Measurements from ENCODE around the gene PTPRG. TPM values are rescaled to one million over a fixed set of nuclear protein-coding genes. Genes with fewer than 3 reads are reported as not detected.

Gene PTPRG
- total RNA-seq, result 0.22 and 0.56 TPM in 2 replicates

DNA sequence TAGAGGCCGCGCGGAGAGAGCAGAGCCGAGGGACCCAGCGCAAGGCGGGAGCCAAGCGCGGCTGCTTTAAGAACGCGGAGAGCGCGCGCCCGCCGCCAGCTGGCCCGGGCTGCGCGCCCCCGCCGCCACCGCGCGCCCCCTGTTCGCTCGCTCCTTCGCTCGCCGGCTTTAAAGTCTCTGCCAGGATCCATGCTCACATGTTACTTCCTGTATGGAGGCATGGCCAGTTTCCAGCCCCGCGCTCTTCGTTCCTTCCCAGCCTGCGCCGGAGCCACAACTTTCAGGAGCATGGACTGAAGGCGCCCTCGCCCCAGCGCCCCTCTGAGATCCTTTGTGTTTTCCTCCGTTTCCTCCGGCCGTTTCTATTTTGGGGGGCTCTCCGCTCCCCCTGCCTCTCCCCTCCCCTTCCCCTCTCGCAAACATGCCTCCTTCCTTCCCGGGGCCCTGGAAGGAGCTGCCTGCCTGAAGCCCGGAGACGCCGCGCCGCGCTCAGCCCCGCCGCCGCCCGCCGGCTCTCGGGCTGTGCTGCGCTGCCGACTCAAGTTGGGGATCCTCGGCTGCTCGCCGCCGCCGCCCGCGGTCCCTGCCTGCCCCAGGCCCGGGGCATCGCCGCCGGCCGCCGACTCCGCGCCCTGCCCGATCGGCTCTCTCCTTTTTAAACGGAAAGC, at the start of gene PTPRG:
Gene PTPRG, plus strand, starts transcription at position 198 of the 668 bp plus-strand sequence. CDS start 717 bp downstream, outside the sequence.
- POLR2A ChIA-PET, result no interaction called here
- peak; percentile 47 for ATAC-seq (ENCODE audit: low read depth)
- no peak within 1 kb of the TSS for H3K27ac Mint-ChIP-seq
- H3K4me3 Mint-ChIP-seq, result peak within 1 kb of the TSS; percentile 82
- no peaks in the 10 kb centered on the region for H3K36me3 Mint-ChIP-seq (ENCODE audit: low read depth)
- no peak for DNase-seq
- intact Hi-C loops (cut with micrococcal nuclease), result loop anchor here (5.0 kb wide), 1 partner anchor 336 kb away; no protein-coding TSS in a partner anchor
- TF ChIP-seq, protein P1, sequence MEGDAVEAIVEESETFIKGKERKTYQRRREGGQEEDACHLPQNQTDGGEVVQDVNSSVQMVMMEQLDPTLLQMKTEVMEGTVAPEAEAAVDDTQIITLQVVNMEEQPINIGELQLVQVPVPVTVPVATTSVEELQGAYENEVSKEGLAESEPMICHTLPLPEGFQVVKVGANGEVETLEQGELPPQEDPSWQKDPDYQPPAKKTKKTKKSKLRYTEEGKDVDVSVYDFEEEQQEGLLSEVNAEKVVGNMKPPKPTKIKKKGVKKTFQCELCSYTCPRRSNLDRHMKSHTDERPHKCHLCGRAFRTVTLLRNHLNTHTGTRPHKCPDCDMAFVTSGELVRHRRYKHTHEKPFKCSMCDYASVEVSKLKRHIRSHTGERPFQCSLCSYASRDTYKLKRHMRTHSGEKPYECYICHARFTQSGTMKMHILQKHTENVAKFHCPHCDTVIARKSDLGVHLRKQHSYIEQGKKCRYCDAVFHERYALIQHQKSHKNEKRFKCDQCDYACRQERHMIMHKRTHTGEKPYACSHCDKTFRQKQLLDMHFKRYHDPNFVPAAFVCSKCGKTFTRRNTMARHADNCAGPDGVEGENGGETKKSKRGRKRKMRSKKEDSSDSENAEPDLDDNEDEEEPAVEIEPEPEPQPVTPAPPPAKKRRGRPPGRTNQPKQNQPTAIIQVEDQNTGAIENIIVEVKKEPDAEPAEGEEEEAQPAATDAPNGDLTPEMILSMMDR (IDR thresholded peaks at IDR 0.05), result no peak
- H3K27me3 Mint-ChIP-seq, result peaks cover 63% of the 10 kb centered on the region
- CTCF ChIA-PET, result interaction anchor here (0.6 kb wide), 1 partner anchor 1057 kb away, joined by 3 read pairs; no protein-coding TSS in a partner anchor
- peaks cover 22% of the 10 kb centered on the region for H3K4me1 Mint-ChIP-seq
- H3K9me3 Mint-ChIP-seq, result no peaks in the 10 kb centered on the region

DNA sequence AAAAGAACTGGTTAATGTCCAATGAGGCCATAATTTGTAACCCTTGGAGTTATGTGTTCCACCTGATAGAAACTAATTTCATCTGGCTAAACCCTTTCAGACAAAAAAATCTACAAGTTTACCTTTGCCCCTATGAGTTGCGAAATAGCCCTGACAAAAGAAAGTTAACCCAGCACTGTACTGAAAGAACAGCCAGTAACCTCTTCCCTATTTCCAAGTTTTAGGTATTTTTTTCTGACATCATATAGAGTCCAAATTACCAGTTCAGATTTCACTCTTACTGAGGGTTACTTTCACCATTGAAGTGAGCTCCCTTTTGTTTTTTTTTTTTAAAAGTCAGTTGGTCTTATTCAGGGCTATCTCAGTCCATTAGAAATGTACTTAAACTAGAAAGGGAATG, 42.8 kb upstream of the PTPRG start:
- ChIA-PET POLR2A (no interaction called here), CTCF (no interaction called here)
- ATAC-seq (ENCODE audit: low read depth), result no peak
- H3K27ac Mint-ChIP-seq, result no peak overlapping the region
- H3K4me3 Mint-ChIP-seq, result no peak overlapping the region
- H3K4me1 Mint-ChIP-seq, result peaks cover 13% of the 10 kb centered on the region
- H3K9me3 Mint-ChIP-seq, result peaks cover 2% of the 10 kb centered on the region
- no peak for DNase-seq
- H3K27me3 Mint-ChIP-seq, result no peaks in the 10 kb centered on the region
- H3K36me3 Mint-ChIP-seq (ENCODE audit: low read depth), result no peaks in the 10 kb centered on the region
- intact Hi-C loops (cut with micrococcal nuclease), result no loop called here
- TF ChIP-seq, protein P1 (IDR thresholded peaks at IDR 0.05), result no peak

DNA sequence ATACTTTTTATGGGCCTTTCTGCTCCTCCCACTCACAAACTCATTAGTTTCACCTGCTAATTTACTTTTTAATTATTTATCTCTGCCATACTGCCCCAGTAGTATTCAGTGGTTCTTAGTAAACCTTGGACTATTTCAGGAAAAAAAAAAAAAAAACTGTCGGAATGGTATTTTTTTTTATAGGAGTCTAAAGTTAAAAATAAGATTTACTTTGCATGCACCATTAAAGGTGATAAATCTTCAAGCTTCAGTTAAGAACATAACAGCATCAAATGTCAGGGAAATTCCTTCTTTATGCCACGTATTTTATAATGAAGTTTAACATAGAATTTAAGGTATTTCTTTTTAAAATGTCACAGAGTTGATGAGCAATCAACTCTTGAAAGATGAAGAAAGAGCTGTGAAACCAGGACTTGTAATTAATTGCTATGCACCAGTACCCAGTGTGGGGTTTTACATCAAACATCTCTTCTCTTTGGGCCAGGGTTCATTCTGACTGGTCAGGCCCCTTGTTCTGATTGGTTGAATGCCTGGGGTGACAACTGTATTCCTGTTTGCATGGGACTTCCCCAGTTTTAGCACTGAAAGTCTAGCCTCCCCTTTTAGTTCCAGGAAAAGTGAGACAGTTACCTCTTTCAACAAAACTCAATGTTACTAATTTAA, 40.3 kb upstream of the PTPRG start:
- Mint-ChIP-seq H3K4me1 (peaks cover 13% of the 10 kb centered on the region), H3K4me3 (no peak overlapping the region), H3K9me3 (peaks cover 2% of the 10 kb centered on the region), H3K27ac (peak overlapping the region; percentile 25), H3K36me3 (ENCODE audit: low read depth) (no peaks in the 10 kb centered on the region), H3K27me3 (no peaks in the 10 kb centered on the region)
- intact Hi-C loops (cut with micrococcal nuclease), result loop anchor here (5.0 kb wide), 1 partner anchor 269 kb away; the partner anchor contains the start of gene FHIT
- DNase-seq, result no peak
- TF ChIP-seq, protein P1 (IDR thresholded peaks at IDR 0.05), result no peak
- POLR2A ChIA-PET, result no interaction called here
- CTCF ChIA-PET, result interaction anchor here (1.3 kb wide), 1 partner anchor 9 kb away, joined by 6 read pairs; no protein-coding TSS in a partner anchor
- ATAC-seq (ENCODE audit: low read depth), result peak; percentile 83

DNA sequence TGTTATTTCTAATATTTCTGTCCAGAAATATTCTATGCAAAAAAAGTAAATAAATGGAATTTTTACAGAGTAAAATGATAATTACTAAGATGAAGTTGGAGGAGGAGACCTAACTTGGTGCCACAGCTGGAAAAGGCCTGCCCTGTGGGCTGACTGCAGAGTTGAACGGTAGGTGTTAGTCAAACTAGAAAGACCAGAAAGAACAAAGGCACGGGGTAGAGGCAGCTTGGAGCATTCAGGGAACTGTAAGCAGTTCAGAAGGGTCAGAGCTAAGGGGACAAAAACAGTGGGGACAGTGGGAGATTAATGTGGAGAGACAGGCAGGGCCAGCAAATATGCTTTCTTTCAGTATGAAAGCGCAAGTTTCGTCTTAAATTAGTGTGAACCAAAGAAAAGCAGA, 39.3 kb upstream of the PTPRG start:
- ChIA-PET POLR2A (no interaction called here), CTCF (no interaction called here)
- H3K4me3 Mint-ChIP-seq, result no peak overlapping the region
- peak overlapping the region; percentile 32 for H3K27ac Mint-ChIP-seq
- ATAC-seq (ENCODE audit: low read depth) (no peak), DNase-seq (no peak)
- H3K27me3 Mint-ChIP-seq, result no peaks in the 10 kb centered on the region
- H3K9me3 Mint-ChIP-seq, result no peaks in the 10 kb centered on the region
- no peaks in the 10 kb centered on the region for H3K36me3 Mint-ChIP-seq (ENCODE audit: low read depth)
- peaks cover 13% of the 10 kb centered on the region for H3K4me1 Mint-ChIP-seq
- intact Hi-C loops (cut with micrococcal nuclease), result loop anchor here (5.0 kb wide), 1 partner anchor 270 kb away; the partner anchor contains the start of gene FHIT
- TF ChIP-seq, protein P1 (IDR thresholded peaks at IDR 0.05), result no peak

DNA sequence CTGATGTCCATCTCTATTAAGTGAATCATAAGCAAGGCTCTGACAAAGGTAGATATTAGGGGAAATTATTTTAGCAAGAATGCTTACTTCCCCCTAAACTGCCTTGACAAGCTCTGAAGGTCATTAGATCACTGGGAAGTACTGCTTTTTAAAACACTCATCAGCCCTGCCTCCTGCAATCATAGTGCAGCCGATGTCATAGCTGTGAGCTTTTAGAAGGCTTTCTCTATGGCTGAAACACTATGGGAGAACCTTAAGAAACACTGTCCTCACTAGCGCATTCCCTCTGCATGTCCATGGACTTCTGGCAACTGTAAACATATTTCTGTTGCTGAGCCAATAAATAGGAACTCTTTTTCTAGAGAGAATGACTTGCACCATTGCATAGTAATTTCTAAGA, 38.7 kb upstream of the PTPRG start:
- ATAC-seq (ENCODE audit: low read depth) (peak; percentile 28), DNase-seq (no peak)
- no peak overlapping the region for H3K27ac Mint-ChIP-seq
- H3K27me3 Mint-ChIP-seq, result no peaks in the 10 kb centered on the region
- TF ChIP-seq, protein P1 (IDR thresholded peaks at IDR 0.05), result no peak
- POLR2A ChIA-PET, result no interaction called here
- CTCF ChIA-PET, result no interaction called here
- H3K4me1 Mint-ChIP-seq, result peaks cover 13% of the 10 kb centered on the region
- H3K36me3 Mint-ChIP-seq (ENCODE audit: low read depth), result no peaks in the 10 kb centered on the region
- H3K4me3 Mint-ChIP-seq, result no peak overlapping the region
- no peaks in the 10 kb centered on the region for H3K9me3 Mint-ChIP-seq
- intact Hi-C loops (cut with micrococcal nuclease), result loop anchor here (5.0 kb wide), 1 partner anchor 270 kb away; the partner anchor contains the start of gene FHIT

All from activated B cell treated with CpG ODN at 0.5 μM for 24 hours (primary cell).